Panc1 (cell line): ENCODE results near the gene AFF3. TPM values are rescaled to one million over a fixed set of nuclear protein-coding genes. Genes with fewer than 3 reads are reported as not detected.
"Not testable (repeated sequence)": the region's sequence is repeated elsewhere in the genome, so short reads cannot be mapped to it uniquely, and the experiment has no call there.

ENCODE experiments used
- ATAC-seq: fragments of 200-7000 bp; cut with Tn5 transposase; 2 replicates; pipeline ENCODE4 v1.9.1; 2020; ENCODE audit warnings: mild to moderate bottlenecking, moderate library complexity
- BruUV-seq: library from RNA; stranded (reverse); fragments of 400-500 nt; replicated peaks from 2 replicates; lab custom pipeline; 2021; lab: Mats Ljungman, UMichigan
- CTCF ChIA-PET: fragments of 300-600 bp; sonication (Branson Sonifier 250); formaldehyde crosslinking; loops from one replicate; lab custom pipeline; 2022; ENCODE audit warnings: antibody characterized with exemption; lab: Charles Lee
- POLR2A ChIA-PET: fragments of 300-600 bp; sonication (Branson Sonifier 250); formaldehyde crosslinking; loops from one replicate; lab custom pipeline; 2022; ENCODE audit warnings: antibody characterized with exemption; lab: Charles Lee
- DNase-seq: peaks from one replicate; pipeline ENCODE4 v3.0.0-alpha.2; 2010; ENCODE audit warnings: low read depth, low spot score
- H3K27ac ChIP-seq: 2 replicates; pipeline ENCODE4 v1.5.1; 2011; ENCODE audit warnings: mild to moderate bottlenecking, low read length, inconsistent platforms
- H3K27me3 ChIP-seq: fragments of 200-500 bp; sonication (Bioruptor generic); 2 replicates; pipeline ENCODE4 v1.6.0; 2014; ENCODE audit warnings: low read length, inconsistent platforms; ENCODE audit not compliant: control insufficient read depth, insufficient read depth
- H3K36me3 ChIP-seq: fragments of 200-500 bp; sonication (Bioruptor generic); 2 replicates; pipeline ENCODE4 v1.5.1; 2014; ENCODE audit warnings: inconsistent platforms, mild to moderate bottlenecking, low read length, moderate library complexity; ENCODE audit not compliant: control insufficient read depth, insufficient read depth
- H3K4me1 ChIP-seq: 2 replicates; pipeline ENCODE4 v1.5.1; 2011; ENCODE audit warnings: inconsistent platforms, mild to moderate bottlenecking, low read length, moderate library complexity; ENCODE audit not compliant: control insufficient read depth, insufficient read depth
- H3K4me3 ChIP-seq, 2 experiments: 2 replicates each; pipeline ENCODE4 v1.5.1; 2011 to 2012; ENCODE audit warnings: low read depth in 2 of 2, low read length in 2 of 2, mild to moderate bottlenecking in 2 of 2, inconsistent platforms in 1 of 2, moderate library complexity in 1 of 2
- H3K9me3 ChIP-seq: fragments of 200-500 bp; sonication (Bioruptor generic); 2 replicates; pipeline ENCODE4 v1.5.1; 2014; ENCODE audit warnings: low read depth, mild to moderate bottlenecking, inconsistent platforms, low read length, moderate library complexity; ENCODE audit not compliant: control insufficient read depth, insufficient read depth
- POLR2AphosphoS5 ChIP-seq: IDR thresholded peaks from 2 replicates; pipeline ENCODE4 v1.6.1; 2012; ENCODE audit warnings: mild to moderate bottlenecking, low read depth, low read length, moderate library complexity
- SIN3A ChIP-seq: IDR thresholded peaks from 2 replicates; pipeline ENCODE4 v1.6.1; 2012; ENCODE audit warnings: low read depth, mild to moderate bottlenecking, low read length, moderate library complexity, borderline replicate concordance; ENCODE audit not compliant: insufficient read depth
- TCF7L2 ChIP-seq: IDR thresholded peaks from 2 replicates; pipeline ENCODE4 v1.6.1; 2011; ENCODE audit warnings: mild to moderate bottlenecking, low read depth, low read length, inconsistent platforms
- in situ Hi-C: cut with HindIII; loops from 2 replicates; pipeline ENCODE4 v1.10.0; 2016; ENCODE audit warnings: low sequenced_read_pairs, low pct_unique_long_range_greater_than_20kb
- intact Hi-C: fragments of 100-400 bp; cut with micrococcal nuclease; formaldehyde crosslinking; loops from one replicate; pipeline ENCODE4 v1.10.0; 2022; ENCODE audit not compliant: unreplicated experiment
- total RNA-seq: library from RNA; stranded (reverse); gene quantifications from one replicate; pipeline ENCODE4 v1.2.1, GENCODE V29; 2021; ENCODE audit not compliant: unreplicated experiment
- TF ChIP-seq, protein P1 (sequence below): fragments of 450-650 bp; IDR thresholded peaks from 2 replicates; pipeline ENCODE4 v1.5.1; 2017; ENCODE audit warnings: mild to moderate bottlenecking
- TF ChIP-seq, protein P2 (sequence below), 2 experiments: IDR thresholded peaks; 2 replicates each; pipeline ENCODE4 v1.6.1; 2011 to 2012; ENCODE audit warnings: low read depth in 2 of 2, control low read depth in 1 of 2, low read length in 1 of 2, mild to moderate bottlenecking in 1 of 2, moderate library complexity in 1 of 2; ENCODE audit not compliant: insufficient read depth in 1 of 2

The AFF3 gene
- total RNA-seq, 1 experiment from 2014 or later = 2.2 TPM

DNA sequence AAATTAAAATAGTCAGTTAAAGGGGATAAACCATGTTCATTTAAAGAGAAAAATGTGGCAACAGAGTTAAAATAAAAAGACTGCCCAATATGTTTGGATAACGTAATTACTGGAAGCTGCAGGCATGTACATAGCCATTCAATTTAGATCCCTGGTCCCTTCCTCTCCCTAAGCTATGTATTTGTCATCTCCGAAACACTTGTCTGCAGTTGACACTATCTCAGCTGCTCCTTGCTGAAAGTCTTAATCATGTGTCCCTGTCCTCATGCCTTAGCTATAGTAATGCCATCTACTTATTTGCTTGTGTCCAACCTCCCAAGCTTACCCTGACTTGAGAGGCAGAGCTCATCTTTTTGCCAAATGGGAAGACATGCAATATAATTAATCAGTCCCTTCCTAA is 478.7 kb downstream of the AFF3 start:
- in situ Hi-C loops = no loop called here
- Histone ChIP-seq H3K27ac (no peak overlapping the region), H3K27me3 (no peaks in the 10 kb centered on the region), H3K4me3 (no peak overlapping the region), H3K36me3 (no peaks in the 10 kb centered on the region), H3K4me1 (no peaks in the 10 kb centered on the region), H3K9me3 (peaks cover 6% of the 10 kb centered on the region; the same call in 1 of the 2 replicates)
- ATAC-seq = no peak
- no peak for TF ChIP-seq POLR2AphosphoS5
- TF ChIP-seq, protein P1, sequence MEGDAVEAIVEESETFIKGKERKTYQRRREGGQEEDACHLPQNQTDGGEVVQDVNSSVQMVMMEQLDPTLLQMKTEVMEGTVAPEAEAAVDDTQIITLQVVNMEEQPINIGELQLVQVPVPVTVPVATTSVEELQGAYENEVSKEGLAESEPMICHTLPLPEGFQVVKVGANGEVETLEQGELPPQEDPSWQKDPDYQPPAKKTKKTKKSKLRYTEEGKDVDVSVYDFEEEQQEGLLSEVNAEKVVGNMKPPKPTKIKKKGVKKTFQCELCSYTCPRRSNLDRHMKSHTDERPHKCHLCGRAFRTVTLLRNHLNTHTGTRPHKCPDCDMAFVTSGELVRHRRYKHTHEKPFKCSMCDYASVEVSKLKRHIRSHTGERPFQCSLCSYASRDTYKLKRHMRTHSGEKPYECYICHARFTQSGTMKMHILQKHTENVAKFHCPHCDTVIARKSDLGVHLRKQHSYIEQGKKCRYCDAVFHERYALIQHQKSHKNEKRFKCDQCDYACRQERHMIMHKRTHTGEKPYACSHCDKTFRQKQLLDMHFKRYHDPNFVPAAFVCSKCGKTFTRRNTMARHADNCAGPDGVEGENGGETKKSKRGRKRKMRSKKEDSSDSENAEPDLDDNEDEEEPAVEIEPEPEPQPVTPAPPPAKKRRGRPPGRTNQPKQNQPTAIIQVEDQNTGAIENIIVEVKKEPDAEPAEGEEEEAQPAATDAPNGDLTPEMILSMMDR = no peak
- TF ChIP-seq, protein P2, sequence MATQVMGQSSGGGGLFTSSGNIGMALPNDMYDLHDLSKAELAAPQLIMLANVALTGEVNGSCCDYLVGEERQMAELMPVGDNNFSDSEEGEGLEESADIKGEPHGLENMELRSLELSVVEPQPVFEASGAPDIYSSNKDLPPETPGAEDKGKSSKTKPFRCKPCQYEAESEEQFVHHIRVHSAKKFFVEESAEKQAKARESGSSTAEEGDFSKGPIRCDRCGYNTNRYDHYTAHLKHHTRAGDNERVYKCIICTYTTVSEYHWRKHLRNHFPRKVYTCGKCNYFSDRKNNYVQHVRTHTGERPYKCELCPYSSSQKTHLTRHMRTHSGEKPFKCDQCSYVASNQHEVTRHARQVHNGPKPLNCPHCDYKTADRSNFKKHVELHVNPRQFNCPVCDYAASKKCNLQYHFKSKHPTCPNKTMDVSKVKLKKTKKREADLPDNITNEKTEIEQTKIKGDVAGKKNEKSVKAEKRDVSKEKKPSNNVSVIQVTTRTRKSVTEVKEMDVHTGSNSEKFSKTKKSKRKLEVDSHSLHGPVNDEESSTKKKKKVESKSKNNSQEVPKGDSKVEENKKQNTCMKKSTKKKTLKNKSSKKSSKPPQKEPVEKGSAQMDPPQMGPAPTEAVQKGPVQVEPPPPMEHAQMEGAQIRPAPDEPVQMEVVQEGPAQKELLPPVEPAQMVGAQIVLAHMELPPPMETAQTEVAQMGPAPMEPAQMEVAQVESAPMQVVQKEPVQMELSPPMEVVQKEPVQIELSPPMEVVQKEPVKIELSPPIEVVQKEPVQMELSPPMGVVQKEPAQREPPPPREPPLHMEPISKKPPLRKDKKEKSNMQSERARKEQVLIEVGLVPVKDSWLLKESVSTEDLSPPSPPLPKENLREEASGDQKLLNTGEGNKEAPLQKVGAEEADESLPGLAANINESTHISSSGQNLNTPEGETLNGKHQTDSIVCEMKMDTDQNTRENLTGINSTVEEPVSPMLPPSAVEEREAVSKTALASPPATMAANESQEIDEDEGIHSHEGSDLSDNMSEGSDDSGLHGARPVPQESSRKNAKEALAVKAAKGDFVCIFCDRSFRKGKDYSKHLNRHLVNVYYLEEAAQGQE (IDR thresholded peaks at IDR 0.05; ENCODE audit: insufficient read depth in 1 of 2, low read depth in 2 of 2, low read length in 1 of 2) = no peak
- no peak for TF ChIP-seq TCF7L2
- no peak for TF ChIP-seq SIN3A
- CTCF ChIA-PET = no interaction called here
- no peak for DNase-seq
- intact Hi-C loops = no loop called here
- POLR2A ChIA-PET = no interaction called here
- no TSS peak for BruUV-seq

DNA sequence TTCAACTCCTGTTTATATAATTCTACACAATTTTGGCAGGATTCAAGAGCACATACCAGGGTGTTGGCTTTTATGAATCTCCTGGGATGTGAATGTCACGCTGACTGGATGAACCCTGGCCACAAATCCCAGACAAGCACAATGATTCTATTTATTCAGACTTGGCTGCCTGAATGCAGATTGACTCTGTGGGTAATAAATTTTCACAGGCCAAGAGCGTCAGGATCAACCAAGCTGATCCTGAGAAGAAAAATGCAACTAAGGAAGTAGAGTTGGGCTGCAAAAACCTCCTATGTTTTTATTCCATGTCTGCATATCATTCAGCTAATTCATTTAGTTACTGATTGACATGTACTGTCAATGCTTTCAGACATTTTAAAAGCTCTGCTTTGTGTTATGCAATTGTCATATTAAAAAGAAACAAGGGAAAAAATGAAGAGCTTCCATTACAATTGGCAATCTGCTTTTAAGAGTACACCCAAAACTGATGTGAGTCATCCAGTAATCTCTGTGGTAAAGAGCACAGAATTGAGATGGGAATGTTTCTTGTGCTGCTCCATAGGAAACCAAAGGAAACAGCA is 479.5 kb downstream of the AFF3 start:
- ChIA-PET POLR2A (no interaction called here), CTCF (no interaction called here)
- no peaks in the 10 kb centered on the region for H3K36me3 ChIP-seq
- no peak overlapping the region for H3K27ac ChIP-seq
- peaks cover 6% of the 10 kb centered on the region; the same call in 1 of the 2 replicates for H3K9me3 ChIP-seq
- H3K27me3 ChIP-seq = no peaks in the 10 kb centered on the region
- TF ChIP-seq, protein P1 = no peak
- TF ChIP-seq POLR2AphosphoS5 (no peak), SIN3A (no peak), TCF7L2 (no peak)
- TF ChIP-seq, protein P2 (IDR thresholded peaks at IDR 0.05; ENCODE audit: insufficient read depth in 1 of 2, low read depth in 2 of 2, low read length in 1 of 2) = no peak
- ATAC-seq (peak; percentile 60; the same call in 1 of the 2 replicates), DNase-seq (no peak)
- no TSS peak for BruUV-seq
- no peaks in the 10 kb centered on the region for H3K4me1 ChIP-seq
- no peak overlapping the region for H3K4me3 ChIP-seq
- in situ Hi-C loops = no loop called here
- intact Hi-C loops = no loop called here

DNA sequence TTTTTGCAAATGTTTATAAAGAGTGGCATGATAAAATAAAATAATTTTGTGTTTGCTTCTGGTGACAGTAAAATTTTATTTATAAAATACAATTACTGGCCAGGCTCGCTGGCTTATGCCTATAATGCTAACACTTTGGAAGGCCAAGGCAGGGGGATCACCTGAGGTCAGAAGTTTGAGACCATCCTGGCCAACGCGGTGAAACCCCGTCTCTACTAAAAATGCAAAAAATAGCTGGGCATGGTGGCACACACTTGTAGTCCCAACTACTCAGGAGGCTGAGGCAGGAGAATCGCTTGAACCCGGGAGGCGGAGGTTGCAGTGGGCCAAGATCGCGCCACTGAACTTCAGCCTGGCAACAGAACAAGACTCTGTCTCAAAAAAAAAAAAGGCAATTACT is 480.6 kb downstream of the AFF3 start:
- in situ Hi-C loops, BruUV-seq, intact Hi-C loops: not testable (repeated sequence)

More for the DNA sequence above, 480.6 kb downstream of the AFF3 start:
- H3K4me3 ChIP-seq, POLR2A ChIA-PET, CTCF ChIA-PET, H3K36me3 ChIP-seq, ATAC-seq, H3K9me3 ChIP-seq, H3K27ac ChIP-seq, H3K4me1 ChIP-seq, H3K27me3 ChIP-seq, DNase-seq: not testable (repeated sequence)
